Measurements from ENCODE around the gene OR13J1. TPM values are rescaled to one million over a fixed set of nuclear protein-coding genes. Genes with fewer than 3 reads are reported as not detected.

The OR13J1 gene
- total RNA-seq, 1 experiment from 2014 or later = not detected

GRCh38 chr9:35903049-35903448 is 32.8 kb upstream of the OR13J1 start:
- Mint-ChIP-seq H3K9me3 (no peaks in the 10 kb centered on the region), H3K27me3 (ENCODE audit: low read depth) (peaks cover 5% of the 10 kb centered on the region; the same call in 1 of the 2 replicates), H3K27ac (no peak overlapping the region), H3K36me3 (no peaks in the 10 kb centered on the region), H3K4me1 (peaks cover 20% of the 10 kb centered on the region), H3K4me3 (no peak overlapping the region)
- ChIA-PET CTCF (interaction anchor here (0.6 to 7.5 kb wide), 36 partner anchors 9 to 299 kb away, joined by 3 to 52 read pairs (median 5); partner anchors contain the start of genes FAM221B, GBA2, HINT2 and NPR2), POLR2A (no interaction called here)
- DNase-seq (ENCODE audit: low spot score) = no peak
- no peak; the same call in 1 of the 2 replicates for ATAC-seq
- TF ChIP-seq ZBTB21 (CRISPR knock-in tag; IDR thresholded peaks at IDR 0.05; ENCODE audit: borderline replicate concordance) (no peak), CTCF (IDR thresholded peaks at IDR 0.05) (peak; percentile 68)

GRCh38 chr9:35899021-35899420 is 28.8 kb upstream of the OR13J1 start:
- ChIA-PET CTCF (interaction anchor here (1.4 to 6.6 kb wide), 5 partner anchors 17 to 70 kb away, joined by 4 to 33 read pairs (median 4); partner anchors contain the start of genes FAM221B and TMEM8B), POLR2A (no interaction called here)
- H3K27me3 Mint-ChIP-seq (ENCODE audit: low read depth) = peaks cover 5% of the 10 kb centered on the region; the same call in 1 of the 2 replicates
- TF ChIP-seq GABPB1 (CRISPR knock-in tag; IDR thresholded peaks at IDR 0.05) (no peak), ERG (CRISPR knock-in tag; IDR thresholded peaks at IDR 0.05) (no peak), E2F4 (CRISPR knock-in tag; IDR thresholded peaks at IDR 0.05; ENCODE audit: borderline replicate concordance, low read depth) (no peak), ZMAT4 (CRISPR knock-in tag; IDR thresholded peaks at IDR 0.05) (no peak), FOXP4 (CRISPR knock-in tag; IDR thresholded peaks at IDR 0.05) (no peak), ZNF423 (CRISPR knock-in tag; IDR thresholded peaks at IDR 0.05) (no peak), OVOL2 (CRISPR knock-in tag; IDR thresholded peaks at IDR 0.05; ENCODE audit: borderline replicate concordance) (no peak), ELF4 (CRISPR knock-in tag; IDR thresholded peaks at IDR 0.05; ENCODE audit: low read depth) (no peak), SOX15 (CRISPR knock-in tag; IDR thresholded peaks at IDR 0.05) (no peak), ETV6 (CRISPR knock-in tag; IDR thresholded peaks at IDR 0.05) (no peak), TEAD1 (CRISPR knock-in tag; IDR thresholded peaks at IDR 0.05) (no peak), FOXK1 (CRISPR knock-in tag; IDR thresholded peaks at IDR 0.05) (no peak)
- no peaks in the 10 kb centered on the region for H3K4me1 Mint-ChIP-seq
- ATAC-seq = no peak
- peaks cover 4% of the 10 kb centered on the region; the same call in 1 of the 2 replicates for H3K9me3 Mint-ChIP-seq
- no peak overlapping the region for H3K4me3 Mint-ChIP-seq
- DNase-seq (ENCODE audit: low spot score) = no peak
- no peak overlapping the region for H3K27ac Mint-ChIP-seq
- no peaks in the 10 kb centered on the region for H3K36me3 Mint-ChIP-seq

GRCh38 chr9:35898337-35898736 is 28.1 kb upstream of the OR13J1 start:
- DNase-seq (ENCODE audit: low spot score) (no peak), ATAC-seq (no peak)
- Mint-ChIP-seq H3K36me3 (no peaks in the 10 kb centered on the region), H3K4me3 (no peak overlapping the region), H3K27me3 (ENCODE audit: low read depth) (peaks cover 5% of the 10 kb centered on the region; the same call in 1 of the 2 replicates), H3K9me3 (peaks cover 4% of the 10 kb centered on the region; the same call in 1 of the 2 replicates), H3K4me1 (no peaks in the 10 kb centered on the region), H3K27ac (no peak overlapping the region)
- ChIA-PET CTCF (interaction anchor here (1.4 to 6.6 kb wide), 6 partner anchors 16 to 108 kb away, joined by 4 to 33 read pairs (median 4); partner anchors contain the start of genes FAM221B and TMEM8B), POLR2A (no interaction called here)
- TF ChIP-seq TEAD1 (CRISPR knock-in tag; IDR thresholded peaks at IDR 0.05) (no peak), OVOL2 (CRISPR knock-in tag; IDR thresholded peaks at IDR 0.05; ENCODE audit: borderline replicate concordance) (no peak), PRRX2 (CRISPR knock-in tag; IDR thresholded peaks at IDR 0.05) (no peak), ATF6 (CRISPR knock-in tag; IDR thresholded peaks at IDR 0.05) (no peak), E2F1 (CRISPR knock-in tag; IDR thresholded peaks at IDR 0.05) (no peak), CREB1 (CRISPR knock-in tag; IDR thresholded peaks at IDR 0.05) (no peak), MYBL2 (CRISPR knock-in tag; IDR thresholded peaks at IDR 0.05) (no peak), TEAD4 (CRISPR knock-in tag; IDR thresholded peaks at IDR 0.05) (no peak), FOXK1 (CRISPR knock-in tag; IDR thresholded peaks at IDR 0.05) (no peak)
